ENCODE data around the gene ENGASE. TPM values are rescaled to one million over a fixed set of nuclear protein-coding genes. Genes with fewer than 3 reads are reported as not detected.

Gene ENGASE
- total RNA-seq, 1 experiment from 2014 or later, result 34.5 TPM

- no peaks in the 10 kb centered on the region for H3F3A ChIP-seq (ENCODE audit: low read length, unreplicated experiment)
- CTCF ChIA-PET, result interaction anchor here (0.5 kb wide), 1 partner anchor 26 kb away, joined by 10 read pairs; no protein-coding TSS in a partner anchor
- H4K20me1 ChIP-seq (ENCODE audit: low read length), result no peaks in the 10 kb centered on the region
- peaks cover 91% of the 10 kb centered on the region for H3K27me3 ChIP-seq (ENCODE audit: low read length)
- POLR2A ChIA-PET (ENCODE audit: unreplicated experiment), result interaction anchor here (0.7 kb wide), 1 partner anchor 448 kb away, joined by 18 read pairs; no protein-coding TSS in a partner anchor
- H3K9ac ChIP-seq (ENCODE audit: low read length), result no peak overlapping the region
- ATAC-seq (no peak), DNase-seq (no peak)
- no peaks in the 10 kb centered on the region for H3K79me2 ChIP-seq (ENCODE audit: low read length)
- intact Hi-C loops (cut with micrococcal nuclease), result no loop called here
- no peak overlapping the region for H3K4me2 ChIP-seq (ENCODE audit: low read length)
- H3K4me3 ChIP-seq (ENCODE audit: low read length), result no peak overlapping the region
- no peak overlapping the region for H3K27ac ChIP-seq (ENCODE audit: low read length)
- H3K4me1 ChIP-seq (ENCODE audit: insufficient read depth, low read length), result peaks cover 13% of the 10 kb centered on the region
- no peaks in the 10 kb centered on the region for H3K9me2 ChIP-seq (replicated peaks; ENCODE audit: low read length)
- TF ChIP-seq EZH2 (IDR thresholded peaks at IDR 0.05; ENCODE audit: low read length, unreplicated experiment) (no peak), EZH2phosphoT487 (IDR thresholded peaks at IDR 0.05; ENCODE audit: borderline replicate concordance, low read length) (no peak)
- TF ChIP-seq, protein P1, sequence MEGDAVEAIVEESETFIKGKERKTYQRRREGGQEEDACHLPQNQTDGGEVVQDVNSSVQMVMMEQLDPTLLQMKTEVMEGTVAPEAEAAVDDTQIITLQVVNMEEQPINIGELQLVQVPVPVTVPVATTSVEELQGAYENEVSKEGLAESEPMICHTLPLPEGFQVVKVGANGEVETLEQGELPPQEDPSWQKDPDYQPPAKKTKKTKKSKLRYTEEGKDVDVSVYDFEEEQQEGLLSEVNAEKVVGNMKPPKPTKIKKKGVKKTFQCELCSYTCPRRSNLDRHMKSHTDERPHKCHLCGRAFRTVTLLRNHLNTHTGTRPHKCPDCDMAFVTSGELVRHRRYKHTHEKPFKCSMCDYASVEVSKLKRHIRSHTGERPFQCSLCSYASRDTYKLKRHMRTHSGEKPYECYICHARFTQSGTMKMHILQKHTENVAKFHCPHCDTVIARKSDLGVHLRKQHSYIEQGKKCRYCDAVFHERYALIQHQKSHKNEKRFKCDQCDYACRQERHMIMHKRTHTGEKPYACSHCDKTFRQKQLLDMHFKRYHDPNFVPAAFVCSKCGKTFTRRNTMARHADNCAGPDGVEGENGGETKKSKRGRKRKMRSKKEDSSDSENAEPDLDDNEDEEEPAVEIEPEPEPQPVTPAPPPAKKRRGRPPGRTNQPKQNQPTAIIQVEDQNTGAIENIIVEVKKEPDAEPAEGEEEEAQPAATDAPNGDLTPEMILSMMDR (conservative IDR thresholded peaks at IDR 0.05; ENCODE audit: low read depth, low read length), result no peak
- H2AFZ ChIP-seq (ENCODE audit: low read length), result no peak overlapping the region
- H3K36me3 ChIP-seq (ENCODE audit: low read depth, low read length), result no peaks in the 10 kb centered on the region
- no TSS peak for BruUV-seq (replicated peaks)
- H3K9me3 ChIP-seq (ENCODE audit: low read length), result no peaks in the 10 kb centered on the region
Measured at GRCh38 chr17:79118924-79119323, 44.3 kb downstream of the ENGASE start.

- Histone ChIP-seq H3K4me1 (ENCODE audit: insufficient read depth, low read length) (peaks cover under 1% of the 10 kb centered on the region), H3K27ac (ENCODE audit: low read length) (no peak overlapping the region), H3K9me3 (ENCODE audit: low read length) (no peaks in the 10 kb centered on the region), H2AFZ (ENCODE audit: low read length) (no peak overlapping the region), H3K27me3 (ENCODE audit: low read length) (peaks cover 91% of the 10 kb centered on the region), H3K9me2 (replicated peaks; ENCODE audit: low read length) (no peaks in the 10 kb centered on the region), H4K20me1 (ENCODE audit: low read length) (no peaks in the 10 kb centered on the region), H3K4me2 (ENCODE audit: low read length) (no peak overlapping the region), H3K36me3 (ENCODE audit: low read depth, low read length) (no peaks in the 10 kb centered on the region), H3K9ac (ENCODE audit: low read length) (no peak overlapping the region), H3F3A (ENCODE audit: low read length, unreplicated experiment) (no peaks in the 10 kb centered on the region), H3K4me3 (ENCODE audit: low read length) (no peak overlapping the region), H3K79me2 (ENCODE audit: low read length) (no peaks in the 10 kb centered on the region)
- intact Hi-C loops (cut with micrococcal nuclease), result no loop called here
- CTCF ChIA-PET, result no interaction called here
- TF ChIP-seq, protein P1 (conservative IDR thresholded peaks at IDR 0.05; ENCODE audit: low read depth, low read length), result no peak
- TF ChIP-seq EZH2 (IDR thresholded peaks at IDR 0.05; ENCODE audit: low read length, unreplicated experiment) (no peak), EZH2phosphoT487 (IDR thresholded peaks at IDR 0.05; ENCODE audit: borderline replicate concordance, low read length) (no peak)
- DNase-seq (no peak), ATAC-seq (no peak)
- POLR2A ChIA-PET (ENCODE audit: unreplicated experiment), result no interaction called here
- no TSS peak for BruUV-seq (replicated peaks)
Measured at GRCh38 chr17:79120259-79120658, 45.6 kb downstream of the ENGASE start.

- TF ChIP-seq, protein P1 (conservative IDR thresholded peaks at IDR 0.05; ENCODE audit: low read depth, low read length), result no peak
- TF ChIP-seq EZH2 (IDR thresholded peaks at IDR 0.05; ENCODE audit: low read length, unreplicated experiment) (no peak), EZH2phosphoT487 (IDR thresholded peaks at IDR 0.05; ENCODE audit: borderline replicate concordance, low read length) (no peak)
- Histone ChIP-seq H3K4me2 (ENCODE audit: low read length) (no peak overlapping the region), H3K27me3 (ENCODE audit: low read length) (peaks cover 94% of the 10 kb centered on the region), H3K9ac (ENCODE audit: low read length) (no peak overlapping the region), H3K4me3 (ENCODE audit: low read length) (no peak overlapping the region), H4K20me1 (ENCODE audit: low read length) (no peaks in the 10 kb centered on the region), H2AFZ (ENCODE audit: low read length) (no peak overlapping the region), H3K9me3 (ENCODE audit: low read length) (no peaks in the 10 kb centered on the region), H3K4me1 (ENCODE audit: insufficient read depth, low read length) (no peaks in the 10 kb centered on the region), H3K79me2 (ENCODE audit: low read length) (no peaks in the 10 kb centered on the region), H3K36me3 (ENCODE audit: low read depth, low read length) (no peaks in the 10 kb centered on the region), H3F3A (ENCODE audit: low read length, unreplicated experiment) (no peaks in the 10 kb centered on the region), H3K9me2 (replicated peaks; ENCODE audit: low read length) (no peaks in the 10 kb centered on the region), H3K27ac (ENCODE audit: low read length) (no peak overlapping the region)
- POLR2A ChIA-PET (ENCODE audit: unreplicated experiment), result no interaction called here
- no peak for ATAC-seq
- CTCF ChIA-PET, result no interaction called here
- DNase-seq, result no peak
- BruUV-seq (replicated peaks), result no TSS peak
- intact Hi-C loops (cut with micrococcal nuclease), result no loop called here
Measured at GRCh38 chr17:79123988-79124387, 49.4 kb downstream of the ENGASE start.

All from PC-3 (cell line).